ENCODE results near the gene HS3ST2.
A peak's percentile ranks its signal among the peaks of the same experiment; 100 is the strongest.
"Not testable (repeated sequence)": the region's sequence is repeated elsewhere in the genome, so short reads cannot be mapped to it uniquely, and the experiment has no call there.

The HS3ST2 gene

GRCh38 chr16:22813223-22813947 is 577 bp upstream of the HS3ST2 start:
- peak in 1 of 3 donors; percentile 2 for DNase-seq (ENCODE audit: low read depth in 3 of 3, low spot score in 1 of 3)

DNA sequence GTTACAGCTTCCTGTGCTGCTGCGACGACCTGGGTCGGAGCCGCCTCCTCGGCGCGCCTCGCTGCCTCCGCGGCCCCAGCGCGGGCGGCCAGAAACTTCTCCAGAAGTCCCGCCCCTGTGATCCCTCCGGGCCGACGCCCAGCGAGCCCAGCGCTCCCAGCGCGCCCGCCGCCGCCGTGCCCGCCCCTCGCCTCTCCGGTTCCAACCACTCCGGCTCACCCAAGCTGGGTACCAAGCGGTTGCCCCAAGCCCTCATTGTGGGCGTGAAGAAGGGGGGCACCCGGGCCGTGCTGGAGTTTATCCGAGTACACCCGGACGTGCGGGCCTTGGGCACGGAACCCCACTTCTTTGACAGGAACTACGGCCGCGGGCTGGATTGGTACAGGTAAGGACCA is 746 bp downstream of the HS3ST2 start:
- no peak for DNase-seq (ENCODE audit: low read depth in 3 of 3, low spot score in 1 of 3)

DNA sequence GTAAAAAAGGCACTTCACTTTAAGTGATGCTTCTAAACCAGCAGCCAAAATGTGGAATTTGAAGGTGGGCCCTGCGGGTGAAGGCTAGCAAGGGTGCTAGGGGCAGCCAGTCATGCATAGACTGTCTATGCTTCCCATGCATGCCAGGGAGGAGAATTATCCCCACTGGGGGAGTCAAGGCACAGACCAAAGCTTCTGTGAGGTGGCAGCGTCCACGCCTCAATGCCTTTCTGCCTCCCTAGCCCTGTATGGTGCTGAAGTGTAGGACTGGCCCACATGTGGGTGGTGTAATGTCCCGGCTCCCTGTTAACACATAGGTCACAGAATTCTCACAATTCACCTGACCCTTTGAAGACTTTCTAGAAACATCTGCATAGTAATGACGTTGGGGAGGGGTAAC is 1.9 kb downstream of the HS3ST2 start:
- no peak for DNase-seq (ENCODE audit: low read depth in 3 of 3, low spot score in 1 of 3)

GRCh38 chr16:22816475-22816874 is 2.5 kb downstream of the HS3ST2 start:
- DNase-seq (ENCODE audit: low read depth in 3 of 3, low spot score in 1 of 3), result no peak

GRCh38 chr16:22818736-22819135 is 4.8 kb downstream of the HS3ST2 start:
- not testable (repeated sequence) for DNase-seq (ENCODE audit: low read depth in 3 of 3, low spot score in 1 of 3)

GRCh38 chr16:22838681-22839080 is 24.7 kb downstream of the HS3ST2 start:
- no peak for DNase-seq (ENCODE audit: low read depth in 3 of 3, low spot score in 1 of 3)

- not testable (repeated sequence) for DNase-seq (ENCODE audit: low read depth in 3 of 3, low spot score in 1 of 3)
These were observed 28.1 kb downstream of the HS3ST2 start for GRCh38 chr16:22842031-22842430.

DNA sequence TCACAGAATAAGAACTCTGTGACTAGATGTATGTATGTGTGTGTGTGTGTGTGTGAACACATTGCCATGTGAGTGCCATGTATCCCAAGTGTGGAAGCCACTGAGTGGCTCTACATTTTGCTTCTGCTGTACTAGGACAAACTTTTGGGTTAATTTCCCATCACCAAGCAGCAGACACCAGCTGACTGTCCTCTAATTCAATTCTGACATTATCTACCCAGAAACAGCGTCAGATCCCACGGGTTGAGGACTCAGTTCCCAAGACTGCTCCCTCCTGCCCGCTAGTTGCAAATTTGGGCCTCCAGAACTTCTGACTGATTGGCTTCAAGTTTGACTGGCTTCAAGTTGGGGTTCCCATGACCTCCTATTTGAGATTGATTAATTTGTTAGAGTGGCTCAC is 29.2 kb downstream of the HS3ST2 start:
- no peak for DNase-seq (ENCODE audit: low read depth in 3 of 3, low spot score in 1 of 3)

- DNase-seq (ENCODE audit: low read depth in 3 of 3, low spot score in 1 of 3), result no peak
These were observed 29.9 kb downstream of the HS3ST2 start for GRCh38 chr16:22843856-22844255.

DNA sequence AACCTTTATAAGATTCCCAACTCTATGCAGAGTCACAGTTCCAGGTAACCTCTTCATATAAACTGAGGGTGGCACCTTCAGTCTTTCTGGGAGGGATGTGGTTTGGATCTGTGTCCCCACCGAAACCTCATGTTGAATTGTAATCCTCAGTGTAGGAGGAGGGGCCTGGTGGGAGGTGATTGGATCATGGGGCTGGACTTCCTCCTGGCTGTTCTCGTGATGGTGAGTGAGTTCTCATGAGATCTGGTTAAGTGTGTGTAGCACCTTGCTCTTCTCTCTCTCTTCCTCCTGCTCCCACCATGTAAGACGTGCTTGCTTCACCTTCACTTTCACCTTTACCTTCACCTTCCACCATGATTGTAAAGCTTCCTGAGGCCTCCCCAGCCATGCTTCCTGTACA is 30.5 kb downstream of the HS3ST2 start:
- DNase-seq (ENCODE audit: low read depth in 3 of 3, low spot score in 1 of 3), result no peak

DNA sequence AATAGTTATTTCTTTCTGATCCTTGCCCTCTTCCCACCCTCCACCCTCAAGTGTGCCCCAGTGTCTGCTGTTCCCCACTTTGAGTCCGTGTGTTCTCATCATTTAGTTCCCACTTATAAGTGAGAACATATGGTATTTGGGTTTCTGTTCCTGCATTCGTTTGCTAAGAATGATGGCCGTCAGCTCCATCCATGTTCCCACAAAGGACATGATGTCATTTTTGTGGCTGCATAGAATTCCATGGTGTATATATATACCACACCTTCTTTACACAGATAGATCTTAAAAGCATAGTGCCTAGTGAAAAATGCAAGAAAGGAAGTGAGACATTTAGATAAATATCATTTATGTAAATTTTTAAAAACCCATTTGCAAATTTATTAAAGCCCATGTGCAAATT is 33.1 kb downstream of the HS3ST2 start:
- DNase-seq (ENCODE audit: low read depth in 3 of 3, low spot score in 1 of 3), result no peak

DNA sequence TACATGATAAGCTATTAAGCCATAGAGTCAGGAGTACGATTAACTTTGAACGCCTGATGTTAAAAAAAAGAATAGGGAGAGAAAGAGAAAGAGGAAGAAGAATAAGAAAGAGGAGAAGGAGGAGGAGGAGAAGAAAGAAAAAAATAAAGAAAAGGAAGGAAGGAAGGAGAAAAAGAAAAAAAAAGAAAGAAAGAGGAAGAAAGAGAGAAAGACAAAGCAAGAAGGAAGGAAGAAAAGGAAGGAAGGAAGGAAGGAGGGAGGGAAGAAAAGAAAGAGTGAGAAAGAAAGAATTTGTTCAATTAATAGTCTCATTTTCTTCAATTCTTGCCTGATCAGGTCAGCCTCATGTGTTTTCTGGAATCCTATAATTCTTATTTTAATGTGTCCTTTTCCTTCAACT is 33.7 kb downstream of the HS3ST2 start:
- no peak for DNase-seq (ENCODE audit: low read depth in 3 of 3, low spot score in 1 of 3)

DNA sequence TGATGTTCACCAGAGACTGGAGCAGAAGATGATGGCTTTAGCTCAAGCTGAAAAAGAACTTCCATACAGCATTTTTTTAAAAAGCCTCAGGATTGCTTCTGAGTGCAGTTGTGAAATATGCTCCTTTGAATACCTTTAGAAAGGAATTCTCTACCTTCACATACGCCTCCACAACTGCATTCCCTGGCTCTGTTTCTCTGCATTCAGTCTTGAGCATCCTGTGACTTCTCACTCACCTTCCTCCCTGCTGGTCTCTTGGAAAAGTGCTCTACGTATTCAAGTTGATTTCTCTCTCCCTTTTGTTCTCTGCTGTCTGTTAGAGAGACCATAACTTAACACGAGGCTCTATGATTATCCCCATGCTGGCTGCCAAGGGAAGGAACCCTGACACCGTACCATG is 34.5 kb downstream of the HS3ST2 start:
- no peak for DNase-seq (ENCODE audit: low read depth in 3 of 3, low spot score in 1 of 3)

DNA sequence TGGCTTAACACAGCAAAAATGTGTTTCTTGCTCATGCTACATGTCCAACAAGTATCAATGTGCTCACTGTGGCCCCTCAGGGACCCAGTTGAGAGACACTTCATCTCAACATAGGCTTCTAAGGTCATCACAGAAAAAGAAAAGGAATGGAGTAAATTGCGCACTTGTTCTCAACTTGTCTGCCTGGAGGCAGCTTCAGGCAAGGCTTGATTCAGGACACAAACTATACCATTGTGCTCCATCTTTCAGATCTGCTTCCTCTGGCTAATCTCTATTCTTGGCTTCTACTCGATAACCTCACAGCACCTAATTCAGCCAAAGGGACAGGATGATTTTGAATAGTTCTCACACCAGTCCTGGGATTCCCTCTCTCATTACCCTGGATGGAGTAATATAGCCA is 35.6 kb downstream of the HS3ST2 start:
- DNase-seq (ENCODE audit: low read depth in 3 of 3, low spot score in 1 of 3), result no peak

DNA sequence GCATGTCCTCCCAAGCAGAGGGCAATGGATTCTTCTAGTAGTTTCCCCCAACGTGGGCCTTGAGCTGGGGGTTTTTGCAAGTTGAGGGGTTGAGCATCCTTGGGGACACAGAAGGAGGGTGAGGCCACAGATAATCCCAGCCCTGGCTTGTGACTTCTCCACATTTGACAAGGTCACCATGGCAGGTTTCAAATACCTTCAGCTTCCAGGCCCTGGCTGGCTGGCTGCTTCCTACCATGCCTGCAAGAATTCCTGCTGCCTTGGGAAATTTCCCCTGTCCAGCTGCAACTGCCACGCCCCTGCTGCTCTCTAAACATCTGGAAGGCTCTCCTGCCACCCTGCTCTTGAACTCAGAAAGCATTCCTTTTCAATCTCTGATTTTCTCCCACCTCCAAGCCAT is 41.3 kb downstream of the HS3ST2 start:
- DNase-seq (ENCODE audit: low read depth in 3 of 3, low spot score in 1 of 3), result no peak

DNA sequence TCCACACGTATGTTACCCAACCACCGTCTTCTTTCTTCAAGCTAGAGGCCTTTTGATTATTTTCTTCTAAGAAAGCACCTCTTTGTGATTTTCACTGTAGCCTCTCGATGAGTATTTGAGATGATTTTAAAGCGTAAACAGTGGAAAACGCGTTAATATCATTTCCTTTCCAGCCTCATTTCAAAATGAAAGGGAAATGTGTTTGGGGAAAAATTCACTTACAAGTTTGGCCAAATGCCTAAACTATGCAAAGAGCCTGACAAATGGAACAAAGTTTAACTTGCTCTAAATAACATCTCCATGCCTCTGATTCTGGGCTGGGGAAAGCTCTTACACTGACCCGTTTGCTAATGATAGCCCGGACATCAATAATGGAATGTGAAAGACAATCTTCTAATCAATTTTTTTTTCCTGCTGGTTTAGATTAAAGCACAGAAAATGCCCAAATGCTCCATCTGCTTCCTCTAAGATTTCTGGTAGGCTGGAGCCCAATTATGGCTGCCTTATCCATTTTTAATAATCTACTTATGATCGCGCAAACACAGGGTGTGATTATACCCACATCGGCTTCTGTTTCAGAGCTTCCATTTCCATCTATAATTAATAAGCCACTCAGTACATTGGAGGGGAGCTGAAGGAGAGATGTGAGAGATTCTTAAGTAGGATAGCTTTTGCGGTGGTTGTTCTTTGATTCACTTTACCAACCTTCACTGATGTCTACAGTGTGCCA is 43.5 kb downstream of the HS3ST2 start:
- DNase-seq (ENCODE audit: low read depth in 3 of 3, low spot score in 1 of 3), result no peak

- DNase-seq (ENCODE audit: low read depth in 3 of 3, low spot score in 1 of 3), result no peak
These were observed 46.0 kb downstream of the HS3ST2 start for GRCh38 chr16:22859925-22860324.

DNA sequence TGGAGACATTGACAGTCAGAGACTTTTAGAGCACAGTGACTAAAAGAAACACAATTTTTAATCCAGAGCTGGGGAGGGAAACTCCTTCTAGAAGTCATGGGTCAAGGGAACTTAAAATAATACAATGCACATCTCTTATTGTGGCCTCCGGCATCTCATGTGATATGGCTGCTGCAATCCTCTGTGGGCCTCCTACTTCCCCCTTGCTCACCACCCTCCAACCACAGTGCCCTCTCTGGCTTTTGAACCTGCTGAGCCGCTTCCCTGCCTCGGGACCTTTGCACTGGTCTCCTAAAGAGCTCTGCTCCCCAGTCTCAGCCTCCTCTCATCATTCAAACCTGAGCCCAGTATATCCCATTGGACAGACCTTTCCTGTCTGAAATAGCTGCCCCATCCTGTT is 47.6 kb downstream of the HS3ST2 start:
- no peak for DNase-seq (ENCODE audit: low read depth in 3 of 3, low spot score in 1 of 3)

GRCh38 chr16:22862046-22862445 is 48.1 kb downstream of the HS3ST2 start:
- DNase-seq (ENCODE audit: low read depth in 3 of 3, low spot score in 1 of 3), result no peak

- no peak for DNase-seq (ENCODE audit: low read depth in 3 of 3, low spot score in 1 of 3)
These were observed 50.4 kb downstream of the HS3ST2 start for GRCh38 chr16:22864375-22864774.

- no peak for DNase-seq (ENCODE audit: low read depth in 3 of 3, low spot score in 1 of 3)
These were observed 54.7 kb downstream of the HS3ST2 start for GRCh38 chr16:22868593-22869224.

GRCh38 chr16:22871861-22872260 is 57.9 kb downstream of the HS3ST2 start:
- no peak for DNase-seq (ENCODE audit: low read depth in 3 of 3, low spot score in 1 of 3)

Data from stimulated activated CD4-positive, alpha-beta T cell treated with anti-CD3 and anti-CD28 coated beads, TNF-alpha, amount 100 ng/mL, for 1 hour (primary cell).